Activated CD8-positive, alpha-beta memory T cell treated with anti-CD3 and anti-CD28 coated beads for 36 hours (primary cell): ENCODE measurements around the gene PRKG1. TPM values are rescaled to one million over a fixed set of nuclear protein-coding genes. Genes with fewer than 3 reads are reported as not detected.

Source experiments
- CTCF ChIA-PET: fragments of 350-600 bp; sonication (Branson Sonifier 250); formaldehyde crosslinking; loops from one replicate; lab custom pipeline; 2021; ENCODE audit warnings: antibody characterized with exemption; lab: Charles Lee
- POLR2A ChIA-PET: fragments of 350-600 bp; sonication (Branson Sonifier 250); formaldehyde crosslinking; loops from one replicate; lab custom pipeline; 2021; ENCODE audit warnings: antibody characterized with exemption; lab: Charles Lee
- total RNA-seq, 2 experiments: library from RNA; stranded (reverse); gene quantifications; one replicate each; pipeline ENCODE4 v1.2.3, GENCODE V29; 2021

PRKG1 gene
- total RNA-seq, 2 experiments from 2014 or later = not detected

GRCh38 chr10:52287866-52288265, 1213.6 kb downstream of the PRKG1 start:
- ChIA-PET POLR2A (no interaction called here), CTCF (no interaction called here)

DNA sequence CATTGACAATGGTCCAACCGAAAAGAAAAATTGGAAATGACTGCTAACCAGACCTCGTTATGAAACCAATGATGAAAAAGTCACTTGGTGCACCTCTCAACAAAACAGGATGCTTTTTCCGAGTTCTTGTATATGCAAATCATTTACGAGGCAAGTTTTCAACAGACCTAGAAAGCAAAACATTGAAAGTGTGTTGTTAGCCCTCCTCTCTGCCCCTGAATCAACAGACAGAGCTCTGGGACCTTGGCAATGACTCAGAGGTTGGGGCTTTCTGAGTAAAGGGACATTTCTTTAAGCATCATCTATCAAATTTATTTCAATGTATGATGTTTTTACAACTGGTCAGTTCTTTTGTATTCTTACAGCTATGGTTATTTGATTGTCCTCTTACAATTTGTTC, 1223.5 kb downstream of the PRKG1 start:
- ChIA-PET CTCF (no interaction called here), POLR2A (no interaction called here)

DNA sequence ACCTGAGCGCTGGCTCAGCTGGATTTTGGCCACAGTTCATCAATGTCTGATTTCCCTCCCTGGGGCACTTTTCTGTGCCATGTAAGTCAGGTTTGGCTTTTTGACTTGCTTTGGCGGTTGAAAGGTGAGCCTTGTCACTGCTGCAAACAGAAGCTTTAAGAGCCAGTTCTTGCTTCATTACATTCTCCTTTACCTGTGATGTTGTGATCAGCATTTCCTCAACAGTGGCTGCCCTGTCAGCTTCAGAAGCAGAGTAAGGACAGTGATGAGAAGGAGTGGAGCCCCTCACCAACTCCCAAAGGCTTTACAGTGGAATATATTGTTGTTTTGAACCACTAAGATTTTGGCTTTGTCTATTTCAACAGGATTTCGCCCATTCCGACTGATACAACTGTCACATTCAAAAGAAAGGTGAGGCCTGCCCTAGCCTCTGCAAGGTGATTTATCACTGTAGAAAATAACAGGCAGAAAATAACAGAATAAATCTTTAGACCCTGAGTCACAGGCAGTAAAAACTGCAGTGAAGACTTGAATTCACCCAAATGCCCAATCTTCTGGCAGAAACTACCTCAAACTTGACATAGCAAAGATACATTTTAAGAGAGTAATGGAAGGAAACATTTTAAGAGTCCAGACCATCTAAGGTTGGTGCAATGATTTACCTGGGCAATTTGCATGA, 1226.5 kb downstream of the PRKG1 start:
- ChIA-PET POLR2A (no interaction called here), CTCF (no interaction called here)

- CTCF ChIA-PET = interaction anchor here (1.0 kb wide), 1 partner anchor 472 kb away, joined by 3 read pairs; no protein-coding TSS in a partner anchor
- POLR2A ChIA-PET = no interaction called here
Measured at GRCh38 chr10:52308251-52309031, 1234.2 kb downstream of the PRKG1 start.

DNA sequence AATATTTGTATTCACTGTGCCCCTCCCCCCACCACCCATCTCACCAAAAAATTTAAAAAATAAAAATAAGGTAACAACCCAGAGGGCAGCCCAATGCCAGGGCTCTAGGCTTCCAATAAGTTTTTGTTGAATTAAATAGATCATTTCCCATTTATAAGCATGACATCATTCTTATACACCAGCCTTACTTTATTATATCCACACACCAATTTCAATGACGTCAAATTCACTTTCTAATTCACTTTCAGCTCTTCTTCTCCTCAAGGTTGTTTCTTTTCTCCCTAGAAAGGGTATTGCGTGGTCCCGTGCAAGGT, 1238.6 kb downstream of the PRKG1 start:
- CTCF ChIA-PET = no interaction called here
- POLR2A ChIA-PET = no interaction called here

GRCh38 chr10:52313256-52313932, 1239.1 kb downstream of the PRKG1 start:
- CTCF ChIA-PET = no interaction called here

GRCh38 chr10:52313933-52314821, 1239.9 kb downstream of the PRKG1 start, which contains the start of gene DKK1:
Gene DKK1 (plus strand): TSS chr10:52314281. CDS start chr10:52314435, 154 bp downstream.
- ChIA-PET POLR2A (no interaction called here), CTCF (no interaction called here)

More at GRCh38 chr10:52313256-52313932, 1239.1 kb downstream of the PRKG1 start:
- POLR2A ChIA-PET = no interaction called here

DNA sequence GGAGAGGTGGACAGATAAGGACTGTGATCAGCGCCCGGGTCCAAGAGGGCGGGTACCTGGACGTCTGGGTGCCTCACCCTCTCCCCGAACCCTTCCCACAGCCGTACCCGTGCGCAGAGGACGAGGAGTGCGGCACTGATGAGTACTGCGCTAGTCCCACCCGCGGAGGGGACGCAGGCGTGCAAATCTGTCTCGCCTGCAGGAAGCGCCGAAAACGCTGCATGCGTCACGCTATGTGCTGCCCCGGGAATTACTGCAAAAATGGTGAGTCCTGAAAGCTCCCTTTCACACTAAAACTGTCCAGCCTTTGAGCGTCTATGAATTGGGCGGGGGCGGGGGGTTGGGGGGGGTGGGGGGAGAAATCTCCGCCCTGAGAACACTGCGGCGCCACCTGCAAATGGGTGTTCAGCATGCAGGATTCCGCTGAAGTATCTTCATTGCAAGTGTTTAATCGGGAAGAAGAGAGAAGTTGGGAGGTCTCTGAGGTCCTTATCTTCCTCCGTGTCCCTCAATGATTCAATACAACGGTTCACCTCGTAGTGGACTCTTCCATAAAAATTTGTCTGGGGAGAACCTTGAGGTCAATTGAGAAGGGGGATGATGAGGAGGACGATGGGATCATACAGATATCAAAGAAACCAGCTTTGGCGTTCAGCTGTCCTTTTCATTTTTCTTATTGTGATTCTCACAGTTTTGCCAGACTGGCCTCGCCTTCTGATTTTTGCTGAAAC, 1240.7 kb downstream of the PRKG1 start:
- CTCF ChIA-PET = no interaction called here

GRCh38 chr10:52316001-52316400, 1241.7 kb downstream of the PRKG1 start:
- ChIA-PET CTCF (no interaction called here), POLR2A (no interaction called here)

More for the DNA sequence above, 1240.7 kb downstream of the PRKG1 start:
- POLR2A ChIA-PET = no interaction called here

GRCh38 chr10:52316500-52316899, 1242.2 kb downstream of the PRKG1 start:
- ChIA-PET CTCF (no interaction called here), POLR2A (no interaction called here)

DNA sequence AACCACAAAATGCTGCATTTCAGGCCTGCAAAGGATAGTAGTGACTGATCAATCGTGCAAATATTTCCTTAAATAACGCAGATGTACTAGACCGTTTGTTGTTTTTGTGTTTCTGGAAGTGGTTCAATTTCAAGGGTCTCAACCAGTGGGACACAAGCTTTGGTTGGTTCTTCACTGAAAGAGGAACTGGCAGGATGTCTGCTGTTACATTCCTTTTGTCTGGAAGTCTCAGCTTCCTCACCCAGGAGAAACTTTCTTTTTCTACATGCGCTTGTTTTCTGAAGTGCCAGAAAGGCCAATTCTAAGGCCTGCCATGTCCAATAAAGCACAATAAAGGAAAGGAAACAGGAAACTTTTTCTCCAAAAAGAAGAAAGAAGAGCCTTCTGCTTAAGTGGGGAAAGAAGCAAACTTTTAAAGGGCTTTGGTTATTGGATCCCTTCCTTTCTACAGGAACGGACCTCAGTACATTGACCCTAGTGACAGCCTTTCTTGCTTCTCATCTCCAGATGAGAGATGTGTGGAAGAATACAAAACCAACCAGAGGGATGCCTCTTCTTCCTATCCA, 1243.9 kb downstream of the PRKG1 start:
- CTCF ChIA-PET = no interaction called here
- POLR2A ChIA-PET = no interaction called here

- POLR2A ChIA-PET = no interaction called here
- CTCF ChIA-PET = no interaction called here
Measured at GRCh38 chr10:52318822-52319464, 1244.7 kb downstream of the PRKG1 start.

- CTCF ChIA-PET = no interaction called here
- POLR2A ChIA-PET = no interaction called here
Measured at GRCh38 chr10:52319926-52320325, 1245.6 kb downstream of the PRKG1 start.

DNA sequence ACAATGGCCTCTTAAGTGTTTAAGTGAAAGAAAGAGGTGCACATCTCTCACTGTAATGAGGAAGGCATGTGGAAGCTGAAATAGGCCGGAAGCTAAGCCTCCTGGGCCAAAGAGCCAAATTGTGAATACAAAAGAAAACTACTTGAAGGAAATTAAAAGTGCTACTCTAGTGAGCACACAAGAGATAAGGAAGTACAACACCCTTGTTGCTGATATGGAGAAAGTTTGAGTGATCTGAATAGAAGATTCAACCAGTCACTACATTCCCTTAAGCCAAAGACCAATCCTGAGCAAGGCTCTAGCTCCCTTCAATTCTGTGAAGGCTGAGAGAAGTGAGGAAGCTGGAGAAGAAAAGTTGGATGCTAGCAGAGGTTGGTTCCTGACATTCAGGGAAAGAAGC, 1248.0 kb downstream of the PRKG1 start:
- CTCF ChIA-PET = no interaction called here
- POLR2A ChIA-PET = no interaction called here

DNA sequence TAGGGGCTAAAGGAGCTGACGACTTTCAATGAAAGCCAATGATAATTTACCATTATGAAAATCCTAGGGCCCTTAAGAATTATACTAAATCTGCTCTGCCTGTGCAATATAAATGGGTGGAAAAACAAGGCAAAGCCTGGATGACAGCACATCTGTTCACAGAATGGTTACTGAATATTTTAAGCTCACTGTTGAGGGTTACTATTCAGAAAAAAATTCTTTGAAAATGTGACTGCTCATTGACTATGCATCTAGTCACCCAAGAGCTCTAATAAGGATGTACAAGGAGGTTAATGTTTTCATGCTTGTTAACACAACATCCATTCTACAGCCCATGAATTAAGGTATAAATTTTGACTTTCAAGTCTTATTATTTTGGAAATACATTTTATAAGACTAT, 1248.6 kb downstream of the PRKG1 start:
- POLR2A ChIA-PET = no interaction called here
- CTCF ChIA-PET = no interaction called here

DNA sequence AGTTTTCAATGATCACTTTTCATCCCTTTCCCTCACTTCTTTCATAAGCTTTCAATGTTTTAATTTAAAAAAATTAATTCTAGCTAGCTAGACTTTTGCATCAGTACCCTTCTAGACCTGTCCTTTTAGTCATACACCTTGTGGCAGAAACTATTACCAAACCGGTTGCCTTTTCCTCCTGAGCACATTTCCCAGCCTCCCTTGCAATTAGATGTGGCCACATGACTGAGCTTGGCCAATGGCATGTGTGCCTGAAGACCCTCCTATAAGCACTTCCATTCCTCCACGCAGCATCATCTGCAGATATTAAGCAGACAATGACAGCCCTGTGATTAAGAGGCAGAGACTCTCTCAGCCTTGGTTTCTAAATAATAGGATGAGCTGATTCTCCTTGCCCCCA, 1252.1 kb downstream of the PRKG1 start:
- ChIA-PET POLR2A (no interaction called here), CTCF (no interaction called here)

- ChIA-PET POLR2A (no interaction called here), CTCF (no interaction called here)
Measured at GRCh38 chr10:52331638-52332364, 1257.5 kb downstream of the PRKG1 start.

- CTCF ChIA-PET = no interaction called here
- POLR2A ChIA-PET = no interaction called here
Measured at GRCh38 chr10:52332815-52333214, 1258.5 kb downstream of the PRKG1 start.
